ENCODE data around the gene PHF13. TPM values are rescaled to one million over a fixed set of nuclear protein-coding genes. Genes with fewer than 3 reads are reported as not detected.
A peak's percentile ranks its signal among the peaks of the same experiment; 100 is the strongest.

The PHF13 gene
- total and polyA plus RNA-seq, 9 of the 15 experiments (the other 6 are each of a cell fraction or from before 2014, with no cell fraction given): 1.8 to 36.1 (median 11.7) TPM

DNA sequence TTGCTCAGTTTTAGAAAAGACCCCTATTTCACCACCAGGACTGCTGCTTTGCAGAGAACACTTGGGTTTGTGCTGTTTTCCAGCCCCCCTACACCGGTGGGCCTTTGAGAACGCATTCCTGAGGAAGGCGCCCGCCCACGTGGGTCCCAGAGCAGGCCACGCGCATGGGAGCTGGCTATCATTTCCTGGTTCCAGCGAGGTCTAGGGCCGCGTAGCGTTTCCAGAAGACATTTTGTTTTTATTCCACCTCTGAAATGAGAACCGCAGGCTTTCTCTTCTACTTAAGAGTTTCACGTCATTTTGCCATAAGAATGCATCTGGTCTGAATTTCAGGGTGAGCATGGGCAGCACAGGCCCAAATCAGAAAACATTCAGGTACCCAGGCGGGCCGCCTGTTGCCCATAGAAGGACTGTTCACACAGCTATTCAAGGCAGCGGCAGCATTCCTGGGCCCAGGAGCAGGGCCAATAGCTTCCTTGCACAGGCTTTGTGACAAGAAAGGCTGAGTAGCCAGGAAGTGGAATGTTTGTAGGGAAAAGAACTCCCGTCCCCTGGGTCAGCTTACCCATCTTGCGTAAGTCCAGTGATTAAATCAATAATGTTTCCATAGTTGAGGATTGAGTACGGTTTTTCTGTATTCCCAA, 9.5 kb upstream of the PHF13 start (continued):
- TF ChIP-seq RFX5 (IDR thresholded peaks at IDR 0.05; ENCODE audit: low read depth, low read length) (no peak), SAFB (IDR thresholded peaks at IDR 0.05; ENCODE audit: borderline replicate concordance, low read depth, low read length) (no peak), SMC3 (conservative IDR thresholded peaks at IDR 0.05; ENCODE audit: insufficient read depth, low read depth, low read length) (no peak), RCOR1 (IDR thresholded peaks at IDR 0.05; ENCODE audit: borderline replicate concordance in 1 of 2, low read depth in 2 of 2, low read length in 2 of 2) (peak in 1 of 2 experiments; percentile 44; a peak in 2 of 4 replicates), ZNF57 (CRISPR knock-in tag; IDR thresholded peaks at IDR 0.05) (peak; percentile 80; the same call in 1 of the 2 replicates), ZNF436 (CRISPR knock-in tag; IDR thresholded peaks at IDR 0.05) (0 out of 2 replicates have a peak, but pooled peaks have one; percentile 15), TEAD4 (IDR thresholded peaks at IDR 0.05; ENCODE audit: low read length) (peak; percentile 45; the same call in 1 of the 2 replicates), TEAD4 (CRISPR knock-in tag; IDR thresholded peaks at IDR 0.05; ENCODE audit: borderline replicate concordance) (no peak; the same call in 1 of the 2 replicates), WHSC1 (IDR thresholded peaks at IDR 0.05; ENCODE audit: low read length) (no peak), ATF7 (IDR thresholded peaks at IDR 0.05) (no peak; the same call in 1 of the 2 replicates), ELF4 (CRISPR knock-in tag; IDR thresholded peaks at IDR 0.05) (peak; percentile 66; the same call in 1 of the 2 replicates), ZNF644 (tag; IDR thresholded peaks at IDR 0.05; ENCODE audit: low read depth) (peak; percentile 70; the same call in 1 of the 2 replicates), POLR3G (IDR thresholded peaks at IDR 0.05; ENCODE audit: extremely low read depth, insufficient read length, insufficient replicate concordance) (no peak), ESRRB (CRISPR knock-in tag; IDR thresholded peaks at IDR 0.05; ENCODE audit: borderline replicate concordance) (no peak), NFIX (CRISPR knock-in tag; IDR thresholded peaks at IDR 0.05; ENCODE audit: low read depth) (no peak), MEF2A (IDR thresholded peaks at IDR 0.05; ENCODE audit: control insufficient read depth, low read depth, low read length) (no peak), TAF1 (IDR thresholded peaks at IDR 0.05; ENCODE audit: control insufficient read depth, extremely low read depth, insufficient read depth, low read length, severe bottlenecking) (peak; percentile 51)
- TF ChIP-seq, protein P1, sequence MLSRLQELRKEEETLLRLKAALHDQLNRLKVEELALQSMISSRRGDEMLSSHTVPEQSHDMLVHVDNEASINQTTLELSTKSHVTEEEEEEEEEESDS (CRISPR knock-in tag; IDR thresholded peaks at IDR 0.05): no peak
- TF ChIP-seq, protein P2, sequence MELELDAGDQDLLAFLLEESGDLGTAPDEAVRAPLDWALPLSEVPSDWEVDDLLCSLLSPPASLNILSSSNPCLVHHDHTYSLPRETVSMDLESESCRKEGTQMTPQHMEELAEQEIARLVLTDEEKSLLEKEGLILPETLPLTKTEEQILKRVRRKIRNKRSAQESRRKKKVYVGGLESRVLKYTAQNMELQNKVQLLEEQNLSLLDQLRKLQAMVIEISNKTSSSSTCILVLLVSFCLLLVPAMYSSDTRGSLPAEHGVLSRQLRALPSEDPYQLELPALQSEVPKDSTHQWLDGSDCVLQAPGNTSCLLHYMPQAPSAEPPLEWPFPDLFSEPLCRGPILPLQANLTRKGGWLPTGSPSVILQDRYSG (tag; conservative IDR thresholded peaks at IDR 0.05; ENCODE audit: low read depth): peak; percentile 94
- TF ChIP-seq, protein P3, sequence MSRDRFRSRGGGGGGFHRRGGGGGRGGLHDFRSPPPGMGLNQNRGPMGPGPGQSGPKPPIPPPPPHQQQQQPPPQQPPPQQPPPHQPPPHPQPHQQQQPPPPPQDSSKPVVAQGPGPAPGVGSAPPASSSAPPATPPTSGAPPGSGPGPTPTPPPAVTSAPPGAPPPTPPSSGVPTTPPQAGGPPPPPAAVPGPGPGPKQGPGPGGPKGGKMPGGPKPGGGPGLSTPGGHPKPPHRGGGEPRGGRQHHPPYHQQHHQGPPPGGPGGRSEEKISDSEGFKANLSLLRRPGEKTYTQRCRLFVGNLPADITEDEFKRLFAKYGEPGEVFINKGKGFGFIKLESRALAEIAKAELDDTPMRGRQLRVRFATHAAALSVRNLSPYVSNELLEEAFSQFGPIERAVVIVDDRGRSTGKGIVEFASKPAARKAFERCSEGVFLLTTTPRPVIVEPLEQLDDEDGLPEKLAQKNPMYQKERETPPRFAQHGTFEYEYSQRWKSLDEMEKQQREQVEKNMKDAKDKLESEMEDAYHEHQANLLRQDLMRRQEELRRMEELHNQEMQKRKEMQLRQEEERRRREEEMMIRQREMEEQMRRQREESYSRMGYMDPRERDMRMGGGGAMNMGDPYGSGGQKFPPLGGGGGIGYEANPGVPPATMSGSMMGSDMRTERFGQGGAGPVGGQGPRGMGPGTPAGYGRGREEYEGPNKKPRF (IDR thresholded peaks at IDR 0.05; ENCODE audit: low read depth, low read length): no peak
- TF ChIP-seq, protein P4, sequence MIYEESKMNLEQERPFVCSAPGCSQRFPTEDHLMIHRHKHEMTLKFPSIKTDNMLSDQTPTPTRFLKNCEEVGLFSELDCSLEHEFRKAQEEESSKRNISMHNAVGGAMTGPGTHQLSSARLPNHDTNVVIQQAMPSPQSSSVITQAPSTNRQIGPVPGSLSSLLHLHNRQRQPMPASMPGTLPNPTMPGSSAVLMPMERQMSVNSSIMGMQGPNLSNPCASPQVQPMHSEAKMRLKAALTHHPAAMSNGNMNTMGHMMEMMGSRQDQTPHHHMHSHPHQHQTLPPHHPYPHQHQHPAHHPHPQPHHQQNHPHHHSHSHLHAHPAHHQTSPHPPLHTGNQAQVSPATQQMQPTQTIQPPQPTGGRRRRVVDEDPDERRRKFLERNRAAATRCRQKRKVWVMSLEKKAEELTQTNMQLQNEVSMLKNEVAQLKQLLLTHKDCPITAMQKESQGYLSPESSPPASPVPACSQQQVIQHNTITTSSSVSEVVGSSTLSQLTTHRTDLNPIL (CRISPR knock-in tag; IDR thresholded peaks at IDR 0.05): no peak
- TF ChIP-seq, protein P5, sequence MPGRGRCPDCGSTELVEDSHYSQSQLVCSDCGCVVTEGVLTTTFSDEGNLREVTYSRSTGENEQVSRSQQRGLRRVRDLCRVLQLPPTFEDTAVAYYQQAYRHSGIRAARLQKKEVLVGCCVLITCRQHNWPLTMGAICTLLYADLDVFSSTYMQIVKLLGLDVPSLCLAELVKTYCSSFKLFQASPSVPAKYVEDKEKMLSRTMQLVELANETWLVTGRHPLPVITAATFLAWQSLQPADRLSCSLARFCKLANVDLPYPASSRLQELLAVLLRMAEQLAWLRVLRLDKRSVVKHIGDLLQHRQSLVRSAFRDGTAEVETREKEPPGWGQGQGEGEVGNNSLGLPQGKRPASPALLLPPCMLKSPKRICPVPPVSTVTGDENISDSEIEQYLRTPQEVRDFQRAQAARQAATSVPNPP (IDR thresholded peaks at IDR 0.05; ENCODE audit: borderline replicate concordance, insufficient read depth, insufficient read length): no peak

Data from K562 (cell line).